ENCODE measurements around the gene WNT2.

Gene WNT2

DNA sequence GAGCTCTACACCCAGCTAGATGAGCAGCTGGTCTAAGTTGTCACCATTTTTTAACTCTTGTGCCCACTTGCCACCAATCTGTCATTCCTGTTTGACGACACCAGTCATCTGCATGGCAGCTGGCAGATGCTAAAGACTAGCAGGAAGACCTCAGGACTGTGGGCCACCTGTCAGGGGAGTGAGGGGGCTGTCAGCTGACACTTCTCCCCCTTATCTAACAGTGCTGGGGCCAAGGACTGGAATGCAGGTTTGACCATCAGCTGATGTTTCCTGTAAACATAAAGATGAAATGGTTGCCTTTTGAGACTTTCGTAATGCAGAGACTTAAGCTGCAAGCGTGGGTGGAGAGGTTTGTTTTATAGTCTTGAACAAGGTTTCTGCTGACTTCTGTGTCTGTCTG lies 93.5 kb downstream of the WNT2 start:
- H3K4me1 Mint-ChIP-seq (ENCODE audit: low read depth): no peaks in the 10 kb centered on the region
- H3K36me3 Mint-ChIP-seq: no peaks in the 10 kb centered on the region
- no peaks in the 10 kb centered on the region for H3K27me3 Mint-ChIP-seq
- H3K4me3 Mint-ChIP-seq: no peak overlapping the region
- no peaks in the 10 kb centered on the region for H3K9me3 Mint-ChIP-seq (ENCODE audit: low read depth)
- no peak overlapping the region for H3K27ac Mint-ChIP-seq

DNA sequence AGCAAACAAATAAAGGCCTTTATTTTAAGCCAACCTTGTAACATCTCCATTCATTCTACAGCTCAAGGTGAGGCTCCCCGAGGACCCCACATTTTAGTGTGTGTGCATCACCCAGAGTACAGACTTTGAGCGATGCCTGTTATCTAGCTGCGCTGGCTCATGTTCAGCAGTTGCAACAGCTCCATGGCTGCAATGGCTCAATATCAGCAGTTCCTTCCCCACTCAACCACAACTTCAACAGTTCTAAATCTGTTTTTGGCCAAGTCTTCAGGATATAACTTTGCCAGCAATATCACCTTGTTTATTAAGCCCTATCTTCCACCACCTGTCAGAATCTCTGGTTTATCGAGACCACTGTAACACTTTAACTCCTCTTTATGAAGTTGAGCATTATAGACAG lies 95.8 kb downstream of the WNT2 start:
- no peak overlapping the region for H3K27ac Mint-ChIP-seq
- peaks cover 7% of the 10 kb centered on the region for H3K36me3 Mint-ChIP-seq
- H3K4me1 Mint-ChIP-seq (ENCODE audit: low read depth): no peaks in the 10 kb centered on the region
- H3K9me3 Mint-ChIP-seq (ENCODE audit: low read depth): no peaks in the 10 kb centered on the region
- no peak overlapping the region for H3K4me3 Mint-ChIP-seq
- no peaks in the 10 kb centered on the region for H3K27me3 Mint-ChIP-seq

DNA sequence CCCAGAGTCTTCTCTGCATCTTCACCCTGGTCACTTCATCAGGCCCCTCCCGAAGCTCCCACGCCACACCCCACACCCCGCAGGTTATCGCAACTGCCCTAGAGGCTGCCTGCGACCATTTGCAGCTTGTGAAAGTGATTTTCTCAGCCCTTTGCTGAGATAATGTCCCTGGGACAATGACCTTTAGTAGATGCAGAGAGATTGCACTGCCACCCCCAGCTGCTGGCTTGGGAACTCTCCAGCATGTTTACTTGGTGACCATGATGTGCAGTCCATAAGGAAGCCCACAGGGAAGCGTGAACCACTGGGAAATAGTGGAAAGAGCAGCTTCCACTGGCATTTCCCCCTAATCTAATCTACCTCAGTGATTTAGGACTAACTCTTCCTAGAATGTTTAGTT lies 97.3 kb downstream of the WNT2 start:
- Mint-ChIP-seq H3K27me3 (no peaks in the 10 kb centered on the region), H3K27ac (no peak overlapping the region), H3K36me3 (peaks cover 7% of the 10 kb centered on the region), H3K4me1 (ENCODE audit: low read depth) (no peaks in the 10 kb centered on the region), H3K4me3 (no peak overlapping the region), H3K9me3 (ENCODE audit: low read depth) (no peaks in the 10 kb centered on the region)

Data from activated naive CD8-positive, alpha-beta T cell (primary cell).